Activated CD4-positive, alpha-beta memory T cell treated with anti-CD3 and anti-CD28 coated beads for 36 hours (primary cell): ENCODE results near the gene IFNG. TPM values are rescaled to one million over a fixed set of nuclear protein-coding genes. Genes with fewer than 3 reads are reported as not detected.
"Not testable (repeated sequence)": the region's sequence is repeated elsewhere in the genome, so short reads cannot be mapped to it uniquely, and the experiment has no call there.

Experiments used
- CTCF ChIA-PET: fragments of 350-600 bp; sonication (Branson Sonifier 250); formaldehyde crosslinking; loops from one replicate; lab custom pipeline; 2021; ENCODE audit warnings: antibody characterized with exemption, inconsistent platforms; lab: Charles Lee
- POLR2A ChIA-PET: fragments of 350-600 bp; sonication (Branson Sonifier 250); formaldehyde crosslinking; loops from one replicate; lab custom pipeline; 2021; ENCODE audit warnings: antibody characterized with exemption; lab: Charles Lee
- DNase-seq: peaks from one replicate; pipeline ENCODE4 v3.0.0-alpha.2; 2020
- H3K27ac Mint-ChIP-seq: one replicate; pipeline ENCODE4 v1.8.0; 2021; ENCODE audit warnings: mixed read lengths
- H3K27me3 Mint-ChIP-seq: one replicate; pipeline ENCODE4 v1.8.0; 2021; ENCODE audit warnings: mixed read lengths
- H3K36me3 Mint-ChIP-seq: one replicate; pipeline ENCODE4 v1.8.0; 2021; ENCODE audit warnings: mixed read lengths
- H3K4me1 Mint-ChIP-seq: one replicate; pipeline ENCODE4 v1.8.0; 2021; ENCODE audit warnings: low read depth, mixed read lengths
- H3K4me3 Mint-ChIP-seq: one replicate; pipeline ENCODE4 v1.8.0; 2021; ENCODE audit warnings: mild to moderate bottlenecking, mixed read lengths
- H3K9me3 Mint-ChIP-seq: one replicate; pipeline ENCODE4 v1.8.0; 2021; ENCODE audit warnings: mixed read lengths
- intact Hi-C: fragments of 100-400 bp; cut with micrococcal nuclease; formaldehyde crosslinking; loops from one replicate; pipeline ENCODE4 v1.15.1; 2023
- total RNA-seq, 2 experiments: library from RNA; stranded (reverse); gene quantifications; one replicate each; pipeline ENCODE4 v1.2.3, GENCODE V29; 2021

The IFNG gene
- total RNA-seq, 2 experiments from 2014 or later: 535 to 546 TPM

DNA sequence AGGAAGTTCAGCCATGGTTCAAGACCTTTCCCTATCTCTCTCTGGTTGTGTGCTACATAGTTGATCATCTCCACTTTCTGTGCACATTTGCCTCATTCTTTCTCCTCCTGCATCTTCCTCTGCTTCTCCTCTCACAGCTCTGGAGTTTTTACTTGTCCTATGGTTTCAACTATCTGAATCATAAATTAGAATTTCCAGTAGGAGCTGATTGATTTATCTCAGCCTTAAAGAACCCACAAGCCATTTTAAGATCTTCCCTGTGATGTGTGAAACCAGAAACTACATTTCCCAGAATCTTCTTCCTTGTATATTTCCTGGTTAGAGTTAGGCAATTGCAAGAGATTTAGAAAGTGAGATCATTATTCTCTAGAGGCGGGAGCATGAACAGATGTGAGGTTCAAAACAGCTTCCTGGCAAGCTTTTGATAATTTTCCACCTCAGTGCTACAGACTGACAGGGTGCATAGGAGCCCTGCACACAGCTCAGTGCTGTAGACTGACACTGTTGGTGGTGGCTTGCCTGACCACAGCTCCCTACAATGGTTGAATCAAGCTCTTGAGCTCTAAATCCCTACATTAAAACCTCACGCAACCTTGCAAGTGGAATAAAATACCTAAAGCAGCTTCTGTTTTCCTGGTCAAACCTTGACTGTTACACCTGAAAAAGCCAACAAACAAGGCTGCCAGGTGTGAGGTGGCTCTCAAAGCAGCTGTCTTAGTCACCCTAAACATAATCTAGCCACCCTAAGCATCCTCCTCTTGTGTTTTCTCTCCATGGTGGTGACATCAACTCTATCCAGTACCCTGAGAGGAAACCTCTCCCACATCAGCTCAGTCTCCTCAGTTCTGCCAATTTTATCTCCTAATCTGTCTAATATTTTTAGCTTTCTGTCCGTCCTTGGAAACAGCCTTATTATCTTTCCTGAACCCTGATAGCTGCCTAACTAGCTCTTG lies 21.5 kb upstream of the IFNG start:
- ChIA-PET CTCF (interaction anchor here (0.5 to 3.9 kb wide), 8 partner anchors 8 to 142 kb away, joined by 3 to 21 read pairs (median 4); no protein-coding TSS in a partner anchor), POLR2A (interaction anchor here (0.9 to 1.8 kb wide), 5 partner anchors 10 to 62 kb away, joined by 4 to 11 read pairs (median 5); partner anchors contain the start of gene IFNG)
- no peaks in the 10 kb centered on the region for H3K27me3 Mint-ChIP-seq
- H3K9me3 Mint-ChIP-seq: no peaks in the 10 kb centered on the region
- H3K4me1 Mint-ChIP-seq: peaks cover 54% of the 10 kb centered on the region
- intact Hi-C loops: loop anchor here (1.0 to 5.0 kb wide), 4 partner anchors 8 to 301 kb away; no protein-coding TSS in a partner anchor
- H3K27ac Mint-ChIP-seq: peak overlapping the region; percentile 78
- H3K4me3 Mint-ChIP-seq: no peak overlapping the region
- peak; percentile 63 for DNase-seq
- no peaks in the 10 kb centered on the region for H3K36me3 Mint-ChIP-seq

DNA sequence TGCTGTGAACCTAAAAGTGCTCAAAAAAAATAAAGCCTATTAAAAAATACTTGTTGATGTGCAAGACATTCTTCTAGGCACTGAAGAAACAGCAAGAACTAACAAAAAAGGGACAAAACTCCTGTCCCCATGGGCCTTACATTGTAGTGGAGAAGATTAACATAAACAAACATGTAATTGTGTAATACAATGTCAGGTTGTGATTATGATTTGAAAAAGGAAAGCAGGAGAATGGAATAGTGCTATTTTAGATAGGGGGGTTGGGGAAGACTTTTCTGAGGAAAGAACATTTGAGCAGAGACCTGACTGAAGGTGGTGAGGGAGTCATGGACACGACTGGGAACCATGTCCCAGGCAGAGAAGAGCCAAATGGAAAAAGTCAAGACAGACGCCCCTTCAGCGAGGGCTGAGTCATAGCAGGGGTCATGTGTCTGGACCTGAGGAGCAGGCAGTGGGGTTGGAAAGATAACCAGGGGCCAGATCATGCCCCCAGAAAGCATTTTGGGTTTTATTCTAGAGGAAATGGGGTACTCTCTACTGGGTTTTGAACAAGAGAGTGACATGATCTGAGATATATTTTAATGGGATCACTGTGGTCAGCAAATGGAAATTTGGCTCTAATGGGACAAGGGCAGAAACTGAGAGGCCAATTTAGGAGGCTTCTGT lies 19.4 kb upstream of the IFNG start:
- intact Hi-C loops: no loop called here
- no peaks in the 10 kb centered on the region for H3K36me3 Mint-ChIP-seq
- H3K4me1 Mint-ChIP-seq: peaks cover 72% of the 10 kb centered on the region
- POLR2A ChIA-PET: no interaction called here
- DNase-seq: no peak
- peaks cover 7% of the 10 kb centered on the region for H3K9me3 Mint-ChIP-seq
- H3K4me3 Mint-ChIP-seq: no peak overlapping the region
- no peaks in the 10 kb centered on the region for H3K27me3 Mint-ChIP-seq
- peak overlapping the region; percentile 53 for H3K27ac Mint-ChIP-seq
- CTCF ChIA-PET: interaction anchor here (0.6 to 3.9 kb wide), 2 partner anchors 138 to 169 kb away, joined by 3 to 21 read pairs; no protein-coding TSS in a partner anchor

DNA sequence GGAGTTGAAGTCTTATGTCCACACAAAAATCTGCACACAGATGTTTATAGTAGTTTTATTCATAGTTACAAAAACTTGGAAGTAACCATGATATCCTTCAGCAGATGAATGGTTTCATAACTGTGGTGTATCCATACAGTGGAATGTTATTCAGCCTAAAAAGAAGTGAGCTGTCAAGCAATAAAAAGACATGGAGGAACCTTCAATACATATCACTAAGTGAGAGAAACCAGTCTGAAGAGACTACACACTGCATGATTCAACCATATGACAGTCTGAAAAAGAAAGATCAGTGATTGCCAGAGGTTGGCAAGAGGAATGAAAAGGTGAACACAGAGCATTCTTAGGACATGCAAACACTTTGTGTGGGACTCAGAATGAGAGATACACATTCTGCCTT lies 18.6 kb upstream of the IFNG start:
- Mint-ChIP-seq H3K4me1 (peaks cover 72% of the 10 kb centered on the region), H3K36me3 (no peaks in the 10 kb centered on the region), H3K9me3 (peaks cover 7% of the 10 kb centered on the region), H3K27ac (peak overlapping the region; percentile 68), H3K27me3 (no peaks in the 10 kb centered on the region), H3K4me3 (no peak overlapping the region)
- intact Hi-C loops: no loop called here
- ChIA-PET CTCF (interaction anchor here (2.8 kb wide), 1 partner anchor 20 kb away, joined by 25 read pairs; the partner anchor contains the start of gene IFNG), POLR2A (no interaction called here)
- no peak for DNase-seq

DNA sequence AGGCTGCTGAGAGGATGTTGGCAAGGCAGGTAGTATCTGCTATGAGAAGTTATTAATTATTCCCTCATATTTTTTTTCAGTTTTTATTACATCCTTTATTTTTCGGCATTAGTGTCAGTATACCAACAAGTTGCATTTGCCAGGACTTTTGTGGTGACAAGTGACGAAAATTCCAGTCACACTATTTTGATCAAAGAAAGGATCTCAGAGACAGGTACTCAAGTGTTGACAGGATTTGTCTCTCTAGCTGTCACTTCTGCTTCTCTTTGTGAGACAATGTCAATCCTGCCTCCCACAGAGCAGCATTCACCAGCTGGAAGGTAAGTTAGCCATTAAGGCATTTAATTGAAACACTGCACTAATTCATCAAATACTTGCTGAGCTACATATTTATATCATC lies 18.0 kb upstream of the IFNG start:
- no peak for DNase-seq
- intact Hi-C loops: no loop called here
- no peaks in the 10 kb centered on the region for H3K36me3 Mint-ChIP-seq
- H3K27me3 Mint-ChIP-seq: no peaks in the 10 kb centered on the region
- peak overlapping the region; percentile 68 for H3K27ac Mint-ChIP-seq
- no peak overlapping the region for H3K4me3 Mint-ChIP-seq
- CTCF ChIA-PET: interaction anchor here (1.3 to 2.8 kb wide), 2 partner anchors 20 to 63 kb away, joined by 4 to 25 read pairs; partner anchors contain the start of gene IFNG
- POLR2A ChIA-PET: no interaction called here
- H3K9me3 Mint-ChIP-seq: peaks cover 7% of the 10 kb centered on the region
- H3K4me1 Mint-ChIP-seq: peaks cover 70% of the 10 kb centered on the region

DNA sequence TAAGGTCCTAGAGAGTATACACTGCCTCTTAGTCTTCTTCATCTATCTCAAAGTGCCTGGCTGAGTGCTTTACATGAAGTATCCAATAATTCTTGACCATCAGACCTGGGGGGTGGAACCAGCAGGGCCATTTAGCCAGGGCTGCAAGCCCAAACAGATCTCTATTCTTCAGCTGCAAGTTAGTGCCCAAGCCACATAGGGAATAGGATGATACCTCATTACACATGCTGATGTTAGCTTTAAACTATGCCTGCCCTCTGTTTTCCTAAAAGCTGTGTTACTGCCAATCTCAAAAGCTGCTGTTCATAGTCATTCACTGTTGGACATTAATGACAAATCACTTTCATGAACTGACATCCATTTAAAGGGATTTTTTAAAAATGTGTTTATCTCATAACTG lies 16.7 kb upstream of the IFNG start:
- POLR2A ChIA-PET: interaction anchor here (1.5 kb wide), 1 partner anchor 18 kb away, joined by 4 read pairs; no protein-coding TSS in a partner anchor
- Mint-ChIP-seq H3K27ac (peak overlapping the region; percentile 69), H3K36me3 (no peaks in the 10 kb centered on the region), H3K4me1 (peaks cover 67% of the 10 kb centered on the region), H3K4me3 (no peak overlapping the region), H3K27me3 (no peaks in the 10 kb centered on the region), H3K9me3 (peaks cover 7% of the 10 kb centered on the region)
- intact Hi-C loops: no loop called here
- CTCF ChIA-PET: interaction anchor here (1.3 to 2.8 kb wide), 2 partner anchors 18 to 62 kb away, joined by 4 to 25 read pairs; partner anchors contain the start of gene IFNG
- no peak for DNase-seq

DNA sequence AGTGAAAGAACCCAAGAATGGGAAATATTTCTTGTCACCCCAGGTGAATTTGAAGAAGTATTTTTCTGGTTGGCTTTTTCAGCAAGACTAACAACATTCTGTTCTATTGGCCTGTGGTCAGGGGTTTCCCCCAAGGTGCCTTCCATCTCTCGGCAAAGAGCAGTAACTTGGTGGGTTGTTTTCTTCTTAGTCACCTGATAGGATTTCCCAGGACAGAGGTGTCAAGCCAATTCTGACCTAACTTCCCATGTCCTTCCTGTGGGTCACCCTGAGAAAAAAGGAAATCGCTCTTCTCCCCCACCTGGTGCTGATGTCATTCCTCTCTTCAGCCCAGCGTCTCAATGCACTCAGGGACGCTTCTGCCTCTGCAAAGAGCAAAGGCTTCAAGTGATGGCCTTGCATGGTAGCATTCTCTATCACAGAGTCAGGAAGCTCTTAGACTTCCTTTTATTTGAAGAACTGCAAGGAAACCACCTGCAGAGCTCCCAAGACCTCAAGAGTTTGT lies 16.1 kb upstream of the IFNG start:
- Mint-ChIP-seq H3K36me3 (no peaks in the 10 kb centered on the region), H3K4me1 (peaks cover 60% of the 10 kb centered on the region), H3K27ac (peak overlapping the region; percentile 69), H3K27me3 (no peaks in the 10 kb centered on the region), H3K4me3 (peak overlapping the region; percentile 60), H3K9me3 (peaks cover 7% of the 10 kb centered on the region)
- intact Hi-C loops: loop anchor here (1.0 kb wide), 3 partner anchors 15 to 102 kb away; partner anchors contain the start of gene IFNG
- CTCF ChIA-PET: interaction anchor here (2.8 kb wide), 1 partner anchor 18 kb away, joined by 25 read pairs; the partner anchor contains the start of gene IFNG
- POLR2A ChIA-PET: interaction anchor here (1.2 to 1.5 kb wide), 2 partner anchors 14 to 17 kb away, joined by 3 to 4 read pairs; no protein-coding TSS in a partner anchor
- DNase-seq: peak; percentile 75

DNA sequence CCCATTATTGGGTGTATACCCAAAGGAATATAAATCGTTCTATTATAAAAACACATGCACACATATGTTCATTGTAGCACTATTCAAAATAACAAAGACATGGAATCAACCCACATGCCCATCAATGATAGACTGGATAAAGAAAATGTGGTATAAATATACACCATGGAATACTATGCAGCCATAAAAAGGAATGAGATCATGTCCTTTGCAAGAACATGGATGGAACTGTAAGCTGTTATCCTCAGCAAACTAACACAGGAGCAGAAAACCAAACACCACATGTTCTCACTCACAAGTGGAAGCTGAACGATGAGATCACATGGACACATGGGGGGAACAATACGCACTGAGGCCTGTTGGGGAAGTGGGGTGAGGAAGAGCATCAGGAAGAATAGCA lies 15.2 kb upstream of the IFNG start:
- intact Hi-C loops: loop anchor here (1.0 kb wide), 3 partner anchors 15 to 103 kb away; partner anchors contain the start of gene IFNG
- peak overlapping the region; percentile 27 for H3K4me3 Mint-ChIP-seq
- POLR2A ChIA-PET: interaction anchor here (1.2 kb wide), 1 partner anchor 15 kb away, joined by 3 read pairs; no protein-coding TSS in a partner anchor
- H3K9me3 Mint-ChIP-seq, H3K27me3 Mint-ChIP-seq, H3K36me3 Mint-ChIP-seq, CTCF ChIA-PET, DNase-seq: not testable (repeated sequence)
- H3K27ac Mint-ChIP-seq: peak overlapping the region; percentile 69
- peaks cover 55% of the 10 kb centered on the region for H3K4me1 Mint-ChIP-seq

DNA sequence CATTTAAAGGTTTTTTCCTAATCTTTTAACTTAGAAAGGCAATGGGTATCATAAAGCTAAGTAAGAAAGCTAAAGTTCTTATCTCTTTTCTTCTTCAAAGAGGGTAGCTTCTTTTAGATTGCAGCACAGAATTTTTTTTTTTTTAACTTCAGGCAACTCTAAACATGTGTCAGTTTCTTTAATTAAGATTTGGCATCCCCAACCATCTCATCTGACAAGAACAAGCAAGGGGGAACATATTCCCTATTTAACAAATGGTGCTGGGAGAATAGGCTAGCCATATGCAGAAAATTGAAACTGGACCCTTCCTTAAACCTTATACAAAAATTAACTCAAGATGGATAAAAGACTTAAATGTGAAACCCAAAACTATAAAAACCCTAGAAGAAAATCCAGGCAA lies 14.3 kb upstream of the IFNG start:
- Mint-ChIP-seq H3K4me3 (no peak overlapping the region), H3K36me3 (no peaks in the 10 kb centered on the region), H3K27ac (no peak overlapping the region), H3K4me1 (peaks cover 57% of the 10 kb centered on the region), H3K9me3 (peaks cover 7% of the 10 kb centered on the region), H3K27me3 (no peaks in the 10 kb centered on the region)
- intact Hi-C loops: no loop called here
- POLR2A ChIA-PET: no interaction called here
- DNase-seq: no peak
- CTCF ChIA-PET: interaction anchor here (0.6 kb wide), 1 partner anchor 109 kb away, joined by 3 read pairs; no protein-coding TSS in a partner anchor

DNA sequence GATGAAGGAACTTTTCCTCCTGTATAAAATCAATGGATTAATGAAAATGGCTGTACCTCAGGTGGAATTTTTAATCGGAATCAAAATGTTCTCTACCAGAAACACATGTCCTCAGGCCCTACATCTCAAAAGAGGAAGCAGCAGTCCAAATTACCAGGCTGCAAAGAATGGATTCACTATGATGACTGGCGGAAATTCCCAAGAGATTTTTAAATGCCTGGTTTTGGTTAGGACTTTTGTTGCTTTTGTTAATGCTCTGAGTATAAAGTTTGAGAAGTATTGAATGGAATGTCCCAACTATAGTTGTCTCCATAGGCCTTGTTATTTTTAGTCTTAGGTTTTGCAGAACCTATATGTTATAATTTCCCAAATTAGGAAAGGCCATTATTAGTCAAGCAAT lies 11.2 kb upstream of the IFNG start:
- no peak for DNase-seq
- intact Hi-C loops: no loop called here
- CTCF ChIA-PET: interaction anchor here (0.7 to 1.1 kb wide), 2 partner anchors 13 to 130 kb away, joined by 3 to 5 read pairs; no protein-coding TSS in a partner anchor
- Mint-ChIP-seq H3K4me1 (peaks cover 33% of the 10 kb centered on the region), H3K4me3 (no peak overlapping the region), H3K36me3 (no peaks in the 10 kb centered on the region), H3K9me3 (peaks cover 7% of the 10 kb centered on the region), H3K27ac (no peak overlapping the region), H3K27me3 (no peaks in the 10 kb centered on the region)
- POLR2A ChIA-PET: no interaction called here

DNA sequence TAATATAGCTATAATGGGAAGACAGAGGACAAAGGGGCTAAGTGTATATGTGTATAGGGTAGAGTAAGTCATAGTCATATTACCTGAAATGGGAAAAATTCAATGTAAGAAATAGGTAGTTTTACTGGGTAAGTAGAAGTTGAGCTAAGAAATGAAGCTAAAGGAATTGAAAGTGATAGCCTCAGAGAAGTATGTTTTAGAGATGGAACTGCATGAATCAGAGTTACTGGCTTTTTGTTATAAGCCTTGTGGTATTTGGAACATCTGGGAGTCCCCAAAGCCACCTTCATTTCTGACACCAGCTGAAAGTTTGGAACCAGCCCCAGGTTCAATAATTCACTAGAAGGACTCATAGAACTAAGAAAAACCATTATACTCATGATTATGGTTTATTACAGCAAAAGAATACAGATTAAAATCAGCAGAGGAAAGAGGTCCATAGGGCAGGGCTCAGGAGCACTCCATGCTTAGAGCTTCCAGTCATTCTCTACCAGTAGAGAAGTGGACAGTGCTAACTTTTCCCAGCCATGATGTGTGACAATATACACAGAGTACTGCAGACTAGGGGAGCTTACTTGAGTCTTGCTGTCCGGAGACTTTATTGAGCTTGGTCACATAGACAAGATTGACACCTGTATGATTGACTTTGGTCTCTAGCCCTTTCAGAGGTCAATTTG lies 9.8 kb upstream of the IFNG start:
- POLR2A ChIA-PET: interaction anchor here (1.1 kb wide), 1 partner anchor 11 kb away, joined by 4 read pairs; no protein-coding TSS in a partner anchor
- no peak for DNase-seq
- Mint-ChIP-seq H3K4me3 (no peak overlapping the region), H3K4me1 (peaks cover 23% of the 10 kb centered on the region), H3K27ac (no peak overlapping the region), H3K9me3 (peaks cover under 1% of the 10 kb centered on the region), H3K36me3 (no peaks in the 10 kb centered on the region), H3K27me3 (no peaks in the 10 kb centered on the region)
- intact Hi-C loops: no loop called here
- CTCF ChIA-PET: interaction anchor here (0.6 to 2.9 kb wide), 4 partner anchors 11 to 650 kb away, joined by 3 to 12 read pairs (median 5); partner anchors contain the start of gene IFNG
